ENCODE measurements around the gene EYS.

Gene EYS

DNA sequence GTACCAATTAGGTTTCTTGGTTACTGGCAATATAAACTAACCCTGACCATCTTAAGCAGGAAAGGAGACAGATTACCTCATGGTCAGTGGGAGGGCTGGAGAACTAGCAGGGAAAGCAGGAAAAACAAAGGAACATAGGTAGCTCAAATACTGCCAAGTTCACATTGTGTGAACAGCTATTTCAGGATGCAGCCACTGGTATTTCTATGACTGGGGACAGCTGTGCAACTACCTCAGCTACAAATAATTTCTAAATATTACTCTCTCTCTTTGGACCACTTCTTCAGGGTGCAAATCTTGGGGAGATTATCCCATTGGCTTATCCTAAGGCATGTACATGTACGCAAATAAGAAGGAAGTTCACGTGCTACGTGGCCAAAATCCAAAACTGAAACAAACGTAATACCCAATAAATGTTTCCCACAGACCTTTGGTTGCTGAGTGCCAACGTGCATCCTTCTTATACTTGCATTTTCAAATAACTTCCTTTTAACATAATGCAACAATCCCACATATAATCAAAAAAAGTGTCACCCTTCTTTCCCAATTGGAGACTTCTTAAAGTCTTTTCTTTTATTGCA lies 1890.5 kb downstream of the EYS start:
- Histone ChIP-seq H3K27me3 (ENCODE audit: insufficient read depth, poor library complexity, severe bottlenecking) (no peaks in the 10 kb centered on the region), H3K27ac (ENCODE audit: poor library complexity, severe bottlenecking) (no peak overlapping the region), H3K9me3 (ENCODE audit: severe bottlenecking) (no peaks in the 10 kb centered on the region), H3K4me3 (ENCODE audit: severe bottlenecking) (no peak overlapping the region), H3K4me1 (ENCODE audit: insufficient read depth, poor library complexity, severe bottlenecking) (no peaks in the 10 kb centered on the region), H3K36me3 (ENCODE audit: low read depth) (no peaks in the 10 kb centered on the region)
- TF ChIP-seq, protein P1, sequence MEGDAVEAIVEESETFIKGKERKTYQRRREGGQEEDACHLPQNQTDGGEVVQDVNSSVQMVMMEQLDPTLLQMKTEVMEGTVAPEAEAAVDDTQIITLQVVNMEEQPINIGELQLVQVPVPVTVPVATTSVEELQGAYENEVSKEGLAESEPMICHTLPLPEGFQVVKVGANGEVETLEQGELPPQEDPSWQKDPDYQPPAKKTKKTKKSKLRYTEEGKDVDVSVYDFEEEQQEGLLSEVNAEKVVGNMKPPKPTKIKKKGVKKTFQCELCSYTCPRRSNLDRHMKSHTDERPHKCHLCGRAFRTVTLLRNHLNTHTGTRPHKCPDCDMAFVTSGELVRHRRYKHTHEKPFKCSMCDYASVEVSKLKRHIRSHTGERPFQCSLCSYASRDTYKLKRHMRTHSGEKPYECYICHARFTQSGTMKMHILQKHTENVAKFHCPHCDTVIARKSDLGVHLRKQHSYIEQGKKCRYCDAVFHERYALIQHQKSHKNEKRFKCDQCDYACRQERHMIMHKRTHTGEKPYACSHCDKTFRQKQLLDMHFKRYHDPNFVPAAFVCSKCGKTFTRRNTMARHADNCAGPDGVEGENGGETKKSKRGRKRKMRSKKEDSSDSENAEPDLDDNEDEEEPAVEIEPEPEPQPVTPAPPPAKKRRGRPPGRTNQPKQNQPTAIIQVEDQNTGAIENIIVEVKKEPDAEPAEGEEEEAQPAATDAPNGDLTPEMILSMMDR (IDR thresholded peaks at IDR 0.05; ENCODE audit: poor library complexity, severe bottlenecking) = no peak
- DNase-seq (ENCODE audit: low spot score) (no peak), ATAC-seq (ENCODE audit: low read depth) (no peak)

DNA sequence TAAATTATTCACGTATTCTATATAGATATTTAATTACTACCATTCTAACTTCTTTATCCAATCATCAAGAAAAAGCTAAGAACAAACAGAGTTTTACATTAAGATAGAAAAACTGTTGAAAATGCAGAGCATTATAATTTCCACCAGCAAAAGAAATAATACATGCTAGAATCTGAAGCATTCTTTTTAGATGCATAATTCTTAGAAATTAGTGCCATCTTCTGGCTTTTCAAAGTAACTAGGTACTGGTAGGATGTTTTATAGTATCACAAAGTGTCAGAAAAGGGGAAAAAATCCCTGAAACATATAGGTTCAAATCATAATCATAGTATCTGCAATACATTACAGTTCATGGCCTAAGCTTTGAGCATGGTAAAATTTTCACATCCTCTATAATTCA lies 1892.6 kb downstream of the EYS start:
- Histone ChIP-seq H3K36me3 (ENCODE audit: low read depth) (no peaks in the 10 kb centered on the region), H3K9me3 (ENCODE audit: severe bottlenecking) (no peaks in the 10 kb centered on the region), H3K27me3 (ENCODE audit: insufficient read depth, poor library complexity, severe bottlenecking) (no peaks in the 10 kb centered on the region), H3K4me3 (ENCODE audit: severe bottlenecking) (no peak overlapping the region), H3K4me1 (ENCODE audit: insufficient read depth, poor library complexity, severe bottlenecking) (no peaks in the 10 kb centered on the region), H3K27ac (ENCODE audit: poor library complexity, severe bottlenecking) (no peak overlapping the region)
- DNase-seq (ENCODE audit: low spot score) (no peak), ATAC-seq (ENCODE audit: low read depth) (0 out of 3 replicates have a peak, but pooled peaks have one; percentile 35)
- TF ChIP-seq, protein P1 (IDR thresholded peaks at IDR 0.05; ENCODE audit: poor library complexity, severe bottlenecking) = peak; percentile 44

DNA sequence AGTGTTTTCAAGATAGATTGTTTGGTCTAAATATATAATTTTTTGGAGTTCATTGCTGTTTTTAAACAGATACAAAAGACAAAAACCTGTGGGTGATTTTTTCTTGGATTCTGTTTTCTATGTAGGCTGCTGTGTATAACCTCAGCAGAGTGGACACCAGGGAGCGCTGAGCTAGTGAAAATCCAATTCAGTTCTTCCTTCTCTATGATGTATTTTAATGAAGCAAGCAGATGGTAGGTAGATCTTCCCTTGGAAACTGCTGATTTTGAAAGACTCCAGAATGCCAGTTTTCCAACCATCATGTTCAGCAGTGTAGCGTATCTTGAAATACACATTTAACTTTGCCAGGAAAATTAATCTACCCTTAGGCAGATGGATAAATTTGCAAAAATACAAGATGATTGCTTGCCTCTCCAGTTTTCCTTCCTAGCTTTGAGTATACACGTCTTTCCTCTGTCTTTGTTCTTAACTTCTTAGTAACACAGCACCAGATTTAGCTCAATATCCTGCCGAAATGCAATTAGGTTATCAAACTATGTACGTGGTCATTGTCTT lies 1893.4 kb downstream of the EYS start:
- DNase-seq (ENCODE audit: low spot score) (no peak), ATAC-seq (ENCODE audit: low read depth) (no peak)
- H3K4me3 ChIP-seq (ENCODE audit: severe bottlenecking) = no peak overlapping the region
- no peaks in the 10 kb centered on the region for H3K9me3 ChIP-seq (ENCODE audit: severe bottlenecking)
- TF ChIP-seq, protein P1 (IDR thresholded peaks at IDR 0.05; ENCODE audit: poor library complexity, severe bottlenecking) = no peak
- peaks cover 3% of the 10 kb centered on the region for H3K4me1 ChIP-seq (ENCODE audit: insufficient read depth, poor library complexity, severe bottlenecking)
- no peaks in the 10 kb centered on the region for H3K36me3 ChIP-seq (ENCODE audit: low read depth)
- H3K27me3 ChIP-seq (ENCODE audit: insufficient read depth, poor library complexity, severe bottlenecking) = no peaks in the 10 kb centered on the region
- no peak overlapping the region for H3K27ac ChIP-seq (ENCODE audit: poor library complexity, severe bottlenecking)

GRCh38 chr6:63808576-63808975 lies 1898.5 kb downstream of the EYS start:
- Histone ChIP-seq H3K4me3 (ENCODE audit: severe bottlenecking) (no peak overlapping the region), H3K4me1 (ENCODE audit: insufficient read depth, poor library complexity, severe bottlenecking) (peaks cover 46% of the 10 kb centered on the region), H3K27me3 (ENCODE audit: insufficient read depth, poor library complexity, severe bottlenecking) (no peaks in the 10 kb centered on the region), H3K36me3 (ENCODE audit: low read depth) (no peaks in the 10 kb centered on the region), H3K27ac (ENCODE audit: poor library complexity, severe bottlenecking) (no peak overlapping the region), H3K9me3 (ENCODE audit: severe bottlenecking) (no peaks in the 10 kb centered on the region)
- TF ChIP-seq, protein P1 (IDR thresholded peaks at IDR 0.05; ENCODE audit: poor library complexity, severe bottlenecking) = no peak
- DNase-seq (ENCODE audit: low spot score) (no peak), ATAC-seq (ENCODE audit: low read depth) (no peak)

DNA sequence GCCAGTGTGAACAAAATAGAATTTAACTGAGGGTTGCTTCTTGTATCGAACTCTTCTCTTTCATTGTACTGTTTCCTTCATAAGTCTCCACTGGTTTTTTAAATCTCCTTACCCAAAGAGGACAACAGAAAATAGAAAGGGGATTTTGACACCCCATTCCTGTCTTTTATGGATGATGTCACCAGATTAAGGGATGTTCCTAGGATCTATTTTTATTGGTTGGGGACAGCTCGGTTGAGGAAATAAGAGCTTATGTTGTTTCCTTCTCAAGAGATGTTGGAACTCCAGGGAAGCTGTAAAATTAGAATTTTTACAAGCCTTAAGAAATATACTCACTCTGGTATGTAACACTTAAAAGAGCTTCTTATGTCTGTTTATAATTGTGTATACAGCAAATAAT lies 1900.0 kb downstream of the EYS start:
- Histone ChIP-seq H3K36me3 (ENCODE audit: low read depth) (no peaks in the 10 kb centered on the region), H3K4me1 (ENCODE audit: insufficient read depth, poor library complexity, severe bottlenecking) (peaks cover 51% of the 10 kb centered on the region), H3K27ac (ENCODE audit: poor library complexity, severe bottlenecking) (peak overlapping the region; percentile 99), H3K27me3 (ENCODE audit: insufficient read depth, poor library complexity, severe bottlenecking) (no peaks in the 10 kb centered on the region), H3K9me3 (ENCODE audit: severe bottlenecking) (no peaks in the 10 kb centered on the region), H3K4me3 (ENCODE audit: severe bottlenecking) (peak overlapping the region; percentile 2)
- TF ChIP-seq, protein P1 (IDR thresholded peaks at IDR 0.05; ENCODE audit: poor library complexity, severe bottlenecking) = no peak
- ATAC-seq (ENCODE audit: low read depth) (no peak), DNase-seq (ENCODE audit: low spot score) (no peak)

Data from RWPE2 (cell line).